SK-N-SH (cell line): Measurements from ENCODE around the gene IL22RA1. TPM values are rescaled to one million over a fixed set of nuclear protein-coding genes. Genes with fewer than 3 reads are reported as not detected.

ENCODE experiments used
- CTCF ChIA-PET: fragments of 300-600, 350-600 bp; formaldehyde crosslinking; extraction: SDS; loops from one replicate; lab custom pipeline; 2021; lab: Yijun Ruan, JAX
- POLR2A ChIA-PET: fragments of 350-600 bp; sonication (Branson Sonifier 250); formaldehyde crosslinking; extraction: SDS; loops from one replicate; lab custom pipeline; 2020; ENCODE audit warnings: antibody characterized with exemption, inconsistent platforms; lab: Yijun Ruan, JAX
- DNase-seq: peaks from one replicate; pipeline ENCODE4 v3.0.0; 2012
- H2AFZ ChIP-seq: fragments of 200-600 bp; sonication (generic); 2 replicates; pipeline ENCODE4 v1.8.1; 2016; ENCODE audit warnings: antibody characterized with exemption, mild to moderate bottlenecking, low read depth
- H3F3A ChIP-seq: fragments of 200-600 bp; sonication (generic); replicated peaks from 2 replicates; pipeline ENCODE3; 2016; ENCODE audit warnings: antibody characterized with exemption, mild to moderate bottlenecking; ENCODE audit not compliant: insufficient read depth
- H3K27ac ChIP-seq, 2 experiments: fragments of 200-500 bp in 1 of 2; fragments of 200-600 bp in 1 of 2; sonication (Bioruptor generic) in 1 of 2; sonication (generic), shearing (Covaris generic) in 1 of 2; 2 replicates each; pipeline versions ENCODE4 v1.5.1 to v1.6.1; 2014 to 2016; ENCODE audit warnings: low read depth in 2 of 2, inconsistent platforms in 1 of 2, low read length in 1 of 2, mild to moderate bottlenecking in 1 of 2, mixed read lengths in 1 of 2
- H3K27me3 ChIP-seq: fragments of 200-600 bp; sonication (generic), shearing (Covaris generic); 2 replicates; pipeline ENCODE4 v1.6.1; 2016; ENCODE audit warnings: mixed run types; ENCODE audit not compliant: insufficient read depth
- H3K36me3 ChIP-seq, 2 experiments: fragments of 200-500 bp in 1 of 2; fragments of 200-600 bp in 1 of 2; sonication (Bioruptor generic) in 1 of 2; sonication (generic) in 1 of 2; replicated peaks in 1 of 2; 2 replicates each; pipeline versions ENCODE3 to v1.5.1; 2014 to 2016; ENCODE audit warnings: low read length in 1 of 2, mild to moderate bottlenecking in 1 of 2; ENCODE audit not compliant: insufficient read depth in 2 of 2, control insufficient read depth in 1 of 2
- H3K4me1 ChIP-seq, 2 experiments: fragments of 200-500 bp in 1 of 2; fragments of 200-600 bp in 1 of 2; sonication (Bioruptor generic) in 1 of 2; sonication (generic), shearing (Covaris generic) in 1 of 2; 2 replicates each; pipeline versions ENCODE4 v1.5.1 to v1.6.1; 2014 to 2016; ENCODE audit warnings: low read depth in 1 of 2, low read length in 1 of 2, mixed run types in 1 of 2; ENCODE audit not compliant: insufficient read depth in 2 of 2, control insufficient read depth in 1 of 2
- H3K4me2 ChIP-seq: fragments of 200-600 bp; sonication (generic), shearing (Covaris generic); 2 replicates; pipeline ENCODE4 v1.6.1; 2017; ENCODE audit warnings: mixed run types
- H3K4me3 ChIP-seq, 2 experiments: fragments of 200-500 bp in 1 of 2; fragments of 200-600 bp in 1 of 2; sonication (Bioruptor generic) in 1 of 2; sonication (generic), shearing (Covaris generic) in 1 of 2; 2 replicates each; pipeline versions ENCODE4 v1.5.1 to v1.8.1; 2014 to 2016; ENCODE audit warnings: low read depth in 2 of 2, inconsistent platforms in 1 of 2, low read length in 1 of 2, mild to moderate bottlenecking in 1 of 2, mixed read lengths in 1 of 2, moderate library complexity in 1 of 2
- H3K79me2 ChIP-seq: fragments of 200-600 bp; sonication (generic); 2 replicates; pipeline ENCODE4 v1.8.1; 2017; ENCODE audit warnings: mild to moderate bottlenecking; ENCODE audit not compliant: insufficient read depth
- H3K9ac ChIP-seq: fragments of 200-600 bp; sonication (generic); 2 replicates; pipeline ENCODE4 v1.6.1; 2017; ENCODE audit warnings: mixed run types
- H3K9me2 ChIP-seq: fragments of 200-600 bp; sonication (generic); 2 replicates; pipeline ENCODE4 v1.6.1; 2017; ENCODE audit warnings: mixed run types
- H3K9me3 ChIP-seq: fragments of 200-600 bp; sonication (generic); 2 replicates; pipeline ENCODE4 v1.6.1; 2017; ENCODE audit warnings: mixed run types, mild to moderate bottlenecking, moderate library complexity
- H4K20me1 ChIP-seq: fragments of 200-600 bp; sonication (generic); 2 replicates; pipeline ENCODE4 v1.6.1; 2017; ENCODE audit warnings: mild to moderate bottlenecking, mixed run types; ENCODE audit not compliant: insufficient read depth
- CTCF ChIP-seq: fragments of 200-600 bp; sonication (generic); IDR thresholded peaks from 2 replicates; pipeline ENCODE4 v1.6.1; 2017; ENCODE audit warnings: antibody characterized with exemption, mild to moderate bottlenecking, moderate library complexity
- EP300 ChIP-seq, 2 experiments: IDR thresholded peaks; 2 replicates each; pipeline versions ENCODE4 v1.4.0 to v1.6.1; 2012; ENCODE audit warnings: borderline replicate concordance in 1 of 2, low read depth in 1 of 2, low read length in 1 of 2
- FOXM1 ChIP-seq: IDR thresholded peaks from 2 replicates; pipeline ENCODE4 v1.4.0; 2012; ENCODE audit warnings: low read depth, mild to moderate bottlenecking
- JUND ChIP-seq: IDR thresholded peaks from 2 replicates; pipeline ENCODE4 v1.4.0; 2012
- MXI1 ChIP-seq: IDR thresholded peaks from 2 replicates; pipeline ENCODE4 v1.6.1; 2012; ENCODE audit warnings: mild to moderate bottlenecking, low read depth, low read length, improper control_type of control experiment
- NFIC ChIP-seq: IDR thresholded peaks from 2 replicates; pipeline ENCODE4 v1.4.0; 2012; ENCODE audit warnings: borderline replicate concordance
- NRF1 ChIP-seq: IDR thresholded peaks from 2 replicates; pipeline ENCODE4 v1.6.1; 2012; ENCODE audit warnings: low read depth, mild to moderate bottlenecking, low read length
- PBX3 ChIP-seq: IDR thresholded peaks from 2 replicates; pipeline ENCODE4; 2012
- POLR2AphosphoS5 ChIP-seq: IDR thresholded peaks from 2 replicates; pipeline ENCODE4 v1.6.1; 2012; ENCODE audit warnings: low read depth, low read length
- RXRA ChIP-seq: IDR thresholded peaks from 2 replicates; pipeline ENCODE4 v1.4.0; 2012; ENCODE audit warnings: low read depth, mild to moderate bottlenecking, borderline replicate concordance
- SMC3 ChIP-seq: IDR thresholded peaks from 2 replicates; pipeline ENCODE4 v1.6.1; 2012; ENCODE audit warnings: low read depth, low read length, improper control_type of control experiment
- TCF12 ChIP-seq: IDR thresholded peaks from 2 replicates; pipeline ENCODE4 v1.4.0; 2012
- TEAD4 ChIP-seq: IDR thresholded peaks from 2 replicates; pipeline ENCODE4 v1.4.0; 2012; ENCODE audit warnings: mild to moderate bottlenecking, borderline replicate concordance; ENCODE audit not compliant: insufficient read depth
- USF2 ChIP-seq: fragments of 150-350 bp; IDR thresholded peaks from 2 replicates; pipeline ENCODE4 v1.6.1; 2017; ENCODE audit warnings: antibody characterized with exemption, low read length, low read depth, borderline replicate concordance
- WGBS: methylation state at CpG from one replicate; pipeline ENCODE4 v1.1.6; 2017; ENCODE audit warnings: low lambda C conversion rate; 5-methylcytosine and 5-hydroxymethylcytosine counted together
- polyA plus RNA-seq, 3 experiments: library from polyadenylated mRNA; depleted of rRNA; stranded (reverse); fragments of >200 nt; gene quantifications; 2 replicates each; pipeline ENCODE4 v1.2.3, GENCODE V29; 2012

IL22RA1 gene
- polyA plus RNA-seq, 1 of the 3 experiments (the other 2 are of a cell fraction), result 0.03 TPM

- no peak for TF ChIP-seq NRF1
- TF ChIP-seq FOXM1, result no peak
- Histone ChIP-seq H3K9me3 (no peaks in the 10 kb centered on the region), H3K4me1 (peaks cover 0 to 10% of the 10 kb centered on the region in 2 experiments; a peak in 1 of 4 replicates), H3K4me2 (no peak overlapping the region), H3K79me2 (no peaks in the 10 kb centered on the region), H3F3A (no peaks in the 10 kb centered on the region), H3K9me2 (no peaks in the 10 kb centered on the region), H3K9ac (no peak overlapping the region), H2AFZ (no peak overlapping the region), H3K4me3 (no peak overlapping the region), H4K20me1 (no peaks in the 10 kb centered on the region), H3K36me3 (no peaks in the 10 kb centered on the region), H3K27ac (no peak overlapping the region), H3K27me3 (no peaks in the 10 kb centered on the region; the same call in 1 of the 2 replicates)
- CTCF ChIA-PET, result interaction anchor here (0.8 to 2.1 kb wide), 2 partner anchors 12 to 101 kb away, joined by 3 to 4 read pairs; no protein-coding TSS in a partner anchor
- POLR2A ChIA-PET, result no interaction called here
- 82% methylated on average over 5 of the region's 5 CpGs for WGBS
- DNase-seq, result no peak
These were observed 44.8 kb downstream of the IL22RA1 start for GRCh38 chr1:24098102-24098501.

GRCh38 chr1:24097663-24098062 is 45.3 kb downstream of the IL22RA1 start:
- H3K79me2 ChIP-seq, result no peaks in the 10 kb centered on the region
- no peak overlapping the region for H3K4me3 ChIP-seq
- no peaks in the 10 kb centered on the region; the same call in 1 of the 2 replicates for H3K27me3 ChIP-seq
- H3K9me2 ChIP-seq, result no peaks in the 10 kb centered on the region
- H3K36me3 ChIP-seq, result no peaks in the 10 kb centered on the region
- ChIA-PET CTCF (interaction anchor here (0.8 to 2.1 kb wide), 3 partner anchors 13 to 102 kb away, joined by 3 to 7 read pairs (median 4); no protein-coding TSS in a partner anchor), POLR2A (no interaction called here)
- H3K27ac ChIP-seq, result no peak overlapping the region
- H3K9ac ChIP-seq, result no peak overlapping the region
- DNase-seq, result no peak
- peaks cover 0 to 5% of the 10 kb centered on the region in 2 experiments; a peak in 1 of 4 replicates for H3K4me1 ChIP-seq
- H3F3A ChIP-seq, result no peaks in the 10 kb centered on the region
- no peak overlapping the region for H2AFZ ChIP-seq
- H4K20me1 ChIP-seq, result no peaks in the 10 kb centered on the region
- WGBS, result 87% methylated on average over 5 of the region's 11 CpGs
- no peaks in the 10 kb centered on the region for H3K9me3 ChIP-seq
- H3K4me2 ChIP-seq, result no peak overlapping the region
- TF ChIP-seq CTCF (no peak), TCF12 (no peak), FOXM1 (no peak), SMC3 (no peak), PBX3 (no peak), USF2 (no peak), JUND (no peak), MXI1 (no peak), EP300 (IDR thresholded peaks at IDR 0.05; ENCODE audit: borderline replicate concordance in 1 of 2, low read depth in 1 of 2, low read length in 1 of 2) (no peak), RXRA (no peak), POLR2AphosphoS5 (no peak), NFIC (no peak), TEAD4 (no peak)
